SK-N-MC (cell line): ENCODE results near the gene FBXO46.

Source experiments
- DNase-seq: peaks from one replicate; pipeline ENCODE4 v3.0.0-alpha.2; 2011; ENCODE audit warnings: low read depth, low spot score
- H3K27ac ChIP-seq: fragments of 200-600 bp; sonication (generic); 2 replicates; pipeline ENCODE4 v1.5.1; 2016; ENCODE audit warnings: mixed run types
- H3K36me3 ChIP-seq: fragments of 200-600 bp; sonication (generic); 2 replicates; pipeline ENCODE4 v1.6.1; 2017; ENCODE audit warnings: antibody characterized with exemption, low read length, mixed read lengths; ENCODE audit not compliant: insufficient read depth
- H3K4me3 ChIP-seq: fragments of 200-600 bp; sonication (generic); 2 replicates; pipeline ENCODE4 v1.5.1; 2016
- H3K9ac ChIP-seq: fragments of 200-600 bp; sonication (generic); 2 replicates; pipeline ENCODE4 v1.8.0; 2017; ENCODE audit warnings: mixed run types, mixed read lengths; ENCODE audit not compliant: insufficient read length
- H3K9me3 ChIP-seq: fragments of 200-600 bp; sonication (generic); 2 replicates; pipeline ENCODE4 v1.6.1; 2017; ENCODE audit warnings: low read depth, mild to moderate bottlenecking, antibody characterized with exemption, low read length, moderate library complexity, mixed read lengths
- EZH2 ChIP-seq: fragments of 200-600 bp; sonication (generic); IDR thresholded peaks from one replicate; pipeline ENCODE4 v1.6.1; 2017; ENCODE audit warnings: antibody characterized with exemption
- FOXP2 ChIP-seq: optimal IDR thresholded peaks from 2 replicates; pipeline ENCODE3; 2011; ENCODE audit warnings: mild to moderate bottlenecking, moderate library complexity; ENCODE audit not compliant: insufficient read depth; ENCODE audit errors: extremely low read length, control extremely low read depth
- POLR2AphosphoS5 ChIP-seq: IDR thresholded peaks from 2 replicates; pipeline ENCODE4 v1.6.1; 2012; ENCODE audit warnings: mild to moderate bottlenecking, low read depth, low read length, borderline replicate concordance

Gene FBXO46

GRCh38 chr19:45767881-45768654 is 37.4 kb upstream of the FBXO46 start:
- peak; percentile 16; the same call in 1 of the 2 replicates for TF ChIP-seq POLR2AphosphoS5
- TF ChIP-seq EZH2 = no peak
- no peak for TF ChIP-seq FOXP2
- 0 out of 2 replicates have a peak overlapping the region, but pooled peaks have one; percentile 97 for H3K27ac ChIP-seq
- H3K36me3 ChIP-seq = no peaks in the 10 kb centered on the region
- peak overlapping the region; percentile 95 for H3K9ac ChIP-seq
- peak overlapping the region; percentile 100 for H3K4me3 ChIP-seq
- H3K9me3 ChIP-seq = no peaks in the 10 kb centered on the region
- no peak for DNase-seq

GRCh38 chr19:45767410-45767880 is 36.7 kb upstream of the FBXO46 start:
- Histone ChIP-seq H3K9ac (peak overlapping the region; percentile 95), H3K4me3 (peak overlapping the region; percentile 100), H3K27ac (no peak overlapping the region), H3K9me3 (no peaks in the 10 kb centered on the region), H3K36me3 (no peaks in the 10 kb centered on the region)
- TF ChIP-seq EZH2 (no peak), FOXP2 (no peak), POLR2AphosphoS5 (no peak)
- no peak for DNase-seq

GRCh38 chr19:45766869-45767346 is 36.2 kb upstream of the FBXO46 start:
- Histone ChIP-seq H3K27ac (no peak overlapping the region), H3K9ac (peak overlapping the region; percentile 95), H3K4me3 (peak overlapping the region; percentile 100), H3K36me3 (no peaks in the 10 kb centered on the region), H3K9me3 (no peaks in the 10 kb centered on the region)
- DNase-seq = no peak
- TF ChIP-seq EZH2 (no peak), POLR2AphosphoS5 (no peak), FOXP2 (no peak)

GRCh38 chr19:45766296-45766868 is 35.7 kb upstream of the FBXO46 start:
- Histone ChIP-seq H3K4me3 (no peak overlapping the region), H3K36me3 (no peaks in the 10 kb centered on the region)
- TF ChIP-seq EZH2 (no peak), FOXP2 (no peak), POLR2AphosphoS5 (no peak)

GRCh38 chr19:45765702-45766295 is 35.1 kb upstream of the FBXO46 start:
- Histone ChIP-seq H3K36me3 (no peaks in the 10 kb centered on the region), H3K9me3 (no peaks in the 10 kb centered on the region), H3K4me3 (no peak overlapping the region), H3K27ac (no peak overlapping the region), H3K9ac (no peak overlapping the region)
- no peak for DNase-seq
- TF ChIP-seq FOXP2 = no peak
- TF ChIP-seq EZH2 = no peak
- TF ChIP-seq POLR2AphosphoS5 = no peak

More at GRCh38 chr19:45766296-45766868, 35.7 kb upstream of the FBXO46 start:
- no peak overlapping the region for H3K9ac ChIP-seq
- DNase-seq = no peak
- no peak overlapping the region for H3K27ac ChIP-seq
- H3K9me3 ChIP-seq = no peaks in the 10 kb centered on the region

- Histone ChIP-seq H3K9ac (no peak overlapping the region), H3K9me3 (no peaks in the 10 kb centered on the region), H3K27ac (no peak overlapping the region), H3K4me3 (no peak overlapping the region), H3K36me3 (no peaks in the 10 kb centered on the region)
- TF ChIP-seq FOXP2 (no peak), POLR2AphosphoS5 (peak; percentile 31; the same call in 1 of the 2 replicates)
- no peak for DNase-seq
Measured at GRCh38 chr19:45764945-45765701, 34.4 kb upstream of the FBXO46 start.

GRCh38 chr19:45764475-45764874 is 33.8 kb upstream of the FBXO46 start:
- no peak overlapping the region for H3K27ac ChIP-seq
- H3K36me3 ChIP-seq = no peaks in the 10 kb centered on the region
- H3K4me3 ChIP-seq = no peak overlapping the region
- no peak overlapping the region for H3K9ac ChIP-seq
- no peak for TF ChIP-seq EZH2
- no peak for TF ChIP-seq FOXP2
- no peak for TF ChIP-seq POLR2AphosphoS5
- no peak for DNase-seq
- H3K9me3 ChIP-seq = no peaks in the 10 kb centered on the region

GRCh38 chr19:45763691-45764294 is 33.1 kb upstream of the FBXO46 start:
- DNase-seq = no peak
- Histone ChIP-seq H3K9ac (no peak overlapping the region), H3K4me3 (no peak overlapping the region), H3K9me3 (no peaks in the 10 kb centered on the region), H3K27ac (no peak overlapping the region), H3K36me3 (no peaks in the 10 kb centered on the region)
- TF ChIP-seq POLR2AphosphoS5 (no peak), EZH2 (no peak), FOXP2 (no peak)
